HCEC 1CT (cell line): ENCODE measurements around the gene ZCCHC17.
A peak's percentile ranks its signal among the peaks of the same experiment; 100 is the strongest.
"Not testable (repeated sequence)": the region's sequence is repeated elsewhere in the genome, so short reads cannot be mapped to it uniquely, and the experiment has no call there.

ENCODE experiments used
- DNase-seq: peaks from one replicate; pipeline ENCODE4 v3.0.0-alpha.2; 2017

The ZCCHC17 gene

GRCh38 chr1:31371121-31371959, 74.5 kb downstream of the ZCCHC17 start:
- DNase-seq: no peak

- DNase-seq: no peak
Measured at GRCh38 chr1:31372051-31372450, 75.2 kb downstream of the ZCCHC17 start.

GRCh38 chr1:31372751-31373055, 75.9 kb downstream of the ZCCHC17 start:
- no peak for DNase-seq

- peak; percentile 54 for DNase-seq
Measured at GRCh38 chr1:31373056-31373896, 76.4 kb downstream of the ZCCHC17 start, which contains the start of gene FABP3. Gene FABP3 (minus strand): TSS chr1:31373076. CDS start chr1:31373014, 62 bp downstream.

DNA sequence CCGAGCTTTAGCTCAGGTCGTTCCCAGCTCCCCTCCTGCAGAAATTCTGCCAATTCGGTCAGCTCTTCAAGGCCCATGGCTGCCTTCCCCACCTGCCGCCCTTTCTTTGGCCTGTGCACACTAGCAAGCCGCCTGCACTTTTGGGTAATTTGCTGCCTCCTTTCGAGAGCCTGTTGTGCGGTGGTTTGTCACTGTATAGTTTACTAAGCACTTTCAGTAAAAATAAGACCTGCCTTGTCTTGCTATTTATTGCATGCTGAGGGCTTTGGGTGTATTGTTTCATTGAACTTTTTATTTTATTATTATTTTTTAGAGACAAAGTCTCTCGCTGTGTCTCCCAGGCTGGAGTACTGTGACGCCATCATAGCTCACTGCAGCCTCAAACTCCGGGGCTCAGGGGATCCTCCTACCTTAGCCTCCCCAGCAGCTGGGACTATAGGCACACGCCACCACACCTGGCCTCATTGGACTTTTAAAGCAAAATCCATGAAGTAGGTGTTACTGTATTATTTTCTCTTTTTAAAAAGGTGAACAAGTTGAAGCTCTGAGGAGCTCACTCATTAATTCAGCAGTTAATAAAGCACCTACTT, 77.2 kb downstream of the ZCCHC17 start:
- no peak for DNase-seq

DNA sequence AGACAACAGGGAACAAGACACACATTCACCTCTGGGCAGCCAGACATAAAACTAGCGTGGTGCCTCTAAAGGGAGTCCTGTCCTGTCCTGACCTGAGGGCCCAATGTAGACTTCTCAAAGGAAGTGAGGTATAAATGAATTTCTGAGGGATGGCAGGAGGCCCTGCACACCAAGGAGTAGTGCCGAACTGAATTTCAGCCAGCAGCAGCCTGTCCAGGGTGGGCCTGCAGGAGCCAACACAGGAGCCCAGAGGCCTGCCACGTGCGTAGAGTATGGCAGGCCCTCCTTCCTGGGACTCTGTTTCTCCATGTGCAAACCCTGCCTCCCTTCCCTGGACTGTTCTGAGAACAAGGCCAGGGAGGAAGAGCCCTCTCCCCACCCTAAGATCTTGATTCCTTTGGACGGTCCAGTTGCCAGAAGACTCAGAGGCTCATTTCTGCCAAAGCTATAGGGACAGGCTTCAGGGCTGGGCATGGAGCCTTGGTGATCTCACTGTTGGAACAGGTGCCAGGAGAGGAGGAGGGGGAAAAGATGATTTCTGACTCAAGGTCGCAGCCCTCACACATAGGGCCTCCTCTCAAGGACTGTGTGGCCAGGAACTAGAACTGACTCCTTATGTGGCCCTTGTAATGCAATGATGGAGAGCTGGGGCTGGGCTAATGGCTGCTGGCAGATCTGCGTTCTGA, 77.8 kb downstream of the ZCCHC17 start:
- DNase-seq: peak; percentile 54

DNA sequence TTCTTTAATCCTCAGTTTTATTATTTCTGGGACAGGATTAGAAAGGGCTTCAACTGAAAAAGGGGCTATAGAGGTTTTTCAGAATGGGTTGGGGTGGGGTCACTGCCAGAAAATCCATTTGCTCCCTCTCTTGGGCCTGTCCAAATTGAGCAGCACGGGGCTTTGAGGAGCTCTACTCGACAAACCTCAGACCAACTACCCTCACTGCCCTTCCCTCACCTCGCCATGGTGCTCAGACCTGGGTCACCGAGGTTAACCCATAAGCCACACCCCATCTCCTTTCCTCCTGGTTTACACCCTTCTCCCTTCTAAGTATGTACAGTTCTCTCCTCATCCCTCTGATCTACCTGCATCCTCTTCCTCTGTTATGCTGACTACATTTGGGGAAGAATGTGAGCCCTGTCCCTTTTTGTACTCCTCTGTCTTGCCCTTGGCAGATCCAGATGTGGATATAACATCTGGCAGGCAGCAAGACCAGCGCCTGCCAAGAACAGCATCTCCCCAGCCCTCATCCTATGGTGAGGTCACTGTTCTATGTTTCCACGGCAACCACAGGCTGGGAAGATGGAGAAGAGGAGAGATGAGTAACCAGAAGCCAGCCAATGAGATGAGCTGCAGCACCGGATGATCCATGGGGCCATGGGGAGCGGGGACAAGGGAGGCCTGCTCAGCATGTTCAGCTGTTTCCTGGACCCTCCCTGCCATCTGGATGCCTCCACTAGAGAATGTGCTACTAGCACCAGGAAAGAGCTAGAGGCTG, 79.7 kb downstream of the ZCCHC17 start:
- DNase-seq: peak; percentile 99

GRCh38 chr1:31377364-31377863, 80.6 kb downstream of the ZCCHC17 start:
- DNase-seq: no peak

GRCh38 chr1:31378001-31378400, 81.2 kb downstream of the ZCCHC17 start:
- DNase-seq: no peak

GRCh38 chr1:31380181-31380580, 83.3 kb downstream of the ZCCHC17 start:
- no peak for DNase-seq

GRCh38 chr1:31381394-31382294, 84.8 kb downstream of the ZCCHC17 start:
- peak; percentile 52 for DNase-seq

- DNase-seq: no peak
Measured at GRCh38 chr1:31382379-31382989, 85.7 kb downstream of the ZCCHC17 start.

DNA sequence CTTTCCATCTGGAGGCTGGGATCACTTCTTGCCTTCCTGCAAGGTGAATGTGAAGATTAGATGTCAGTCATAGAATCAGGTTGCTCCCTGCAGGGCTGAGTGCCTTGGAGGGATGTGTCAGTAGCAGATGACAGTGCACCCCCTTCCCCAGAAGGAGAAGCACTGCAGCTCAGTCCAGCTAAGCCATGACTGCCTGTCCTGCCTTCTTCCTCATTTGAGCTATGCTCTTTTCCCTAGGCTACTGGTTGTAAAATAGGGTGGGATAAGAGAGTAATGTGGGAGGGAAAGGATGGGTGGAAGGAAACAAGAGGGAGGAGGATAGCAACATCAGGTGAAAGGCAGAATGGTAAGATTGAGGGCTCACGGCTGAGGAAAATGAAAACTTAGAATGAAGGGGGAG, 87.1 kb downstream of the ZCCHC17 start:
- no peak for DNase-seq

GRCh38 chr1:31386576-31387243, 89.9 kb downstream of the ZCCHC17 start:
- DNase-seq: not testable (repeated sequence)

DNA sequence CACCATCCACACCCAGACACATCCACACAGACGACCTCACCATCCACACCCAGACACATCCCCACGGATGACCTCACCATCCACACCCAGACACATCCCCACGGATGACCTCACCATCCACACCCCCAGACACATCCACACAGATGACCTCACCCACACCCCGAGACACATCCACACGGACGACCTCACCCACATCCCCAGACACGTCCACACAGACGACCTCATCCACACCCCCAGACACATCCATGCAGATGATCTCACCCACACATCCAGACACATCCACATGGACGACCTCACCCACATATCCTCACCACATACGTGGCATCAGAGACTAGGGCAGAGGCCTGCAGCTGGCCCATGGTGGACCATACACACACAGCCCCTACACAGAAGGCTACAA, 90.8 kb downstream of the ZCCHC17 start:
- no peak for DNase-seq

DNA sequence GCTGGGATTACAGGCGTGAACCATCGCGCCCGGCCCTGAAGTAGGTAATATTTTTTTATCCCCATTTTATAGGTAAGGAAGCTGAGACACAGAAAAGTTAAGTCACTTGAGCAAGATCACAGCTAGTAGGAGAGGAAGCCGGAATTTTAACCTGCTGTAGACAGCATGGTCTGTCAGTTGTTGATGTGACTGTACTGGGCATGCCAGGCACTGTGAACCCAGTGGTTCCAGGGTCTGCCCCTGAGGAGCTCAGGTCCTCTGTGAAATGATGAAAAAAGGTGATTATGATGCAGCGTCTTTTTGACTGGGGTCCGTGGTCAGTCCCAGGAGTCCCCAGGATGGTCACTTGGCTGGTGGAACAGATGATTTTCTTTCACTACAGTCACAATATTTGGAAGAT, 92.8 kb downstream of the ZCCHC17 start:
- no peak for DNase-seq

- DNase-seq: no peak
Measured at GRCh38 chr1:31390071-31390470, 93.2 kb downstream of the ZCCHC17 start.

- no peak for DNase-seq
Measured at GRCh38 chr1:31393463-31393862, 96.6 kb downstream of the ZCCHC17 start.

GRCh38 chr1:31394584-31395193, 97.9 kb downstream of the ZCCHC17 start:
- DNase-seq: peak; percentile 76
